DMS79 (cell line): ENCODE data around the gene CYP2W1.
"Not testable (repeated sequence)": the region's sequence is repeated elsewhere in the genome, so short reads cannot be mapped to it uniquely, and the experiment has no call there.

Source experiments
- DNase-seq: peaks from one replicate; lab custom pipeline; 2025; lab: John Stamatoyannopoulos, UW

Gene CYP2W1

GRCh38 chr7:997404-998395 is 14.7 kb downstream of the CYP2W1 start:
- no peak for DNase-seq

- DNase-seq, result no peak
These were observed 16.3 kb downstream of the CYP2W1 start for GRCh38 chr7:999149-999879.

GRCh38 chr7:999941-1000935 is 17.3 kb downstream of the CYP2W1 start:
- DNase-seq, result no peak

- DNase-seq, result not testable (repeated sequence)
These were observed 18.2 kb downstream of the CYP2W1 start for GRCh38 chr7:1001069-1001770.

- DNase-seq, result not testable (repeated sequence)
These were observed 19.0 kb downstream of the CYP2W1 start for GRCh38 chr7:1002026-1002425.

GRCh38 chr7:1002445-1002844 is 19.5 kb downstream of the CYP2W1 start:
- DNase-seq, result not testable (repeated sequence)

- no peak for DNase-seq
These were observed 21.3 kb downstream of the CYP2W1 start for GRCh38 chr7:1004018-1004852.

GRCh38 chr7:1005303-1005702 is 22.3 kb downstream of the CYP2W1 start:
- DNase-seq, result no peak

GRCh38 chr7:1007901-1008300 is 24.9 kb downstream of the CYP2W1 start:
- no peak for DNase-seq

GRCh38 chr7:1008733-1009363 is 25.9 kb downstream of the CYP2W1 start:
- DNase-seq, result no peak

- no peak for DNase-seq
These were observed 26.8 kb downstream of the CYP2W1 start for GRCh38 chr7:1009747-1010146.

- DNase-seq, result no peak
These were observed 27.2 kb downstream of the CYP2W1 start for GRCh38 chr7:1010226-1010625.

GRCh38 chr7:1011297-1012003 is 28.5 kb downstream of the CYP2W1 start:
- no peak for DNase-seq

GRCh38 chr7:1012004-1012715 is 29.2 kb downstream of the CYP2W1 start:
- DNase-seq, result no peak

GRCh38 chr7:1012716-1013095 is 29.7 kb downstream of the CYP2W1 start:
- DNase-seq, result no peak

- no peak for DNase-seq
These were observed 30.6 kb downstream of the CYP2W1 start for GRCh38 chr7:1013581-1013980.

GRCh38 chr7:1014681-1015080 is 31.7 kb downstream of the CYP2W1 start:
- no peak for DNase-seq
